ENCODE data around the gene CCDC40. TPM values are rescaled to one million over a fixed set of nuclear protein-coding genes. Genes with fewer than 3 reads are reported as not detected.

The CCDC40 gene
- total and polyA plus RNA-seq, 9 of the 15 experiments (the other 6 are each of a cell fraction or from before 2014, with no cell fraction given): 0.07 to 0.33 TPM; not detected in 7

GRCh38 chr17:80147035-80147822, 110.8 kb downstream of the CCDC40 start, which contains the start of gene EIF4A3 (continued):
- no peak for TF ChIP-seq IRF2 (CRISPR knock-in tag; IDR thresholded peaks at IDR 0.05)
- TF ChIP-seq GTF2E2 (tag; IDR thresholded peaks at IDR 0.05): peak; percentile 85; the same call in 1 of the 2 replicates
- TF ChIP-seq NCOA2 (IDR thresholded peaks at IDR 0.05; ENCODE audit: partially characterized antibody in 2 of 2): no peak
- no peak; the same call in 1 of the 2 replicates for TF ChIP-seq PML (IDR thresholded peaks at IDR 0.05; ENCODE audit: low read length)
- TF ChIP-seq MAFK (IDR thresholded peaks at IDR 0.05; ENCODE audit: low read length): no peak
- TF ChIP-seq FOXA3 (CRISPR knock-in tag; conservative IDR thresholded peaks at IDR 0.05 in 1 of 2, IDR thresholded peaks at IDR 0.05 in 1 of 2): no peak
- no peak for TF ChIP-seq PTRF (tag; IDR thresholded peaks at IDR 0.05)
- peak; percentile 93 for TF ChIP-seq CREB1 (IDR thresholded peaks at IDR 0.05)
- TF ChIP-seq CREB1 (CRISPR knock-in tag; IDR thresholded peaks at IDR 0.05): peak; percentile 95
- TF ChIP-seq, protein P1, sequence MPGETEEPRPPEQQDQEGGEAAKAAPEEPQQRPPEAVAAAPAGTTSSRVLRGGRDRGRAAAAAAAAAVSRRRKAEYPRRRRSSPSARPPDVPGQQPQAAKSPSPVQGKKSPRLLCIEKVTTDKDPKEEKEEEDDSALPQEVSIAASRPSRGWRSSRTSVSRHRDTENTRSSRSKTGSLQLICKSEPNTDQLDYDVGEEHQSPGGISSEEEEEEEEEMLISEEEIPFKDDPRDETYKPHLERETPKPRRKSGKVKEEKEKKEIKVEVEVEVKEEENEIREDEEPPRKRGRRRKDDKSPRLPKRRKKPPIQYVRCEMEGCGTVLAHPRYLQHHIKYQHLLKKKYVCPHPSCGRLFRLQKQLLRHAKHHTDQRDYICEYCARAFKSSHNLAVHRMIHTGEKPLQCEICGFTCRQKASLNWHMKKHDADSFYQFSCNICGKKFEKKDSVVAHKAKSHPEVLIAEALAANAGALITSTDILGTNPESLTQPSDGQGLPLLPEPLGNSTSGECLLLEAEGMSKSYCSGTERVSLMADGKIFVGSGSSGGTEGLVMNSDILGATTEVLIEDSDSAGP (CRISPR knock-in tag; IDR thresholded peaks at IDR 0.05): 0 out of 2 replicates have a peak, but pooled peaks have one; percentile 4
- TF ChIP-seq ELF1 (tag; IDR thresholded peaks at IDR 0.05): 0 out of 2 replicates have a peak, but pooled peaks have one; percentile 34
- TF ChIP-seq IRF9 (tag; IDR thresholded peaks at IDR 0.05): no peak
- TF ChIP-seq KLF13 (tag; IDR thresholded peaks at IDR 0.05; ENCODE audit: borderline replicate concordance, low read depth): peak; percentile 83
- no peak for TF ChIP-seq BRD4 (IDR thresholded peaks at IDR 0.05)
- TF ChIP-seq CUX1 (CRISPR knock-in tag; IDR thresholded peaks at IDR 0.05): no peak
- TF ChIP-seq POLR2AphosphoS2 (IDR thresholded peaks at IDR 0.05; ENCODE audit: low read length): no peak
- TF ChIP-seq SNIP1 (IDR thresholded peaks at IDR 0.05; ENCODE audit: low read depth): no peak
- peak; percentile 72 for TF ChIP-seq TAF9B (IDR thresholded peaks at IDR 0.05; ENCODE audit: partially characterized antibody)
- no peak for TF ChIP-seq PCBP2 (IDR thresholded peaks at IDR 0.05; ENCODE audit: low read depth, low read length, poor library complexity, severe bottlenecking)
- no peak for TF ChIP-seq HDGF (IDR thresholded peaks at IDR 0.05)
- TF ChIP-seq ZBTB8A (IDR thresholded peaks at IDR 0.05; ENCODE audit: partially characterized antibody): no peak
- no peak for TF ChIP-seq DACH1 (IDR thresholded peaks at IDR 0.05; ENCODE audit: partially characterized antibody)

Data from K562 (cell line).